Measurements from ENCODE around the gene PSEN2. TPM values are rescaled to one million over a fixed set of nuclear protein-coding genes. Genes with fewer than 3 reads are reported as not detected.

Gene PSEN2
- total and polyA plus RNA-seq, 9 of the 15 experiments (the other 6 are each of a cell fraction or from before 2014, with no cell fraction given) = 2.3 to 21.5 (median 13.7) TPM

GRCh38 chr1:226940029-226940805, 69.8 kb downstream of the PSEN2 start, which contains the start of gene COQ8A (continued):
- TF ChIP-seq CHD7 (IDR thresholded peaks at IDR 0.05; ENCODE audit: low read depth, low read length) (no peak), CTCF (IDR thresholded peaks at IDR 0.05 in 2 of 3, conservative IDR thresholded peaks at IDR 0.05 in 1 of 3; ENCODE audit: insufficient read depth in 2 of 3, low read depth in 1 of 3, low read length in 3 of 3) (no peak), PRPF4 (IDR thresholded peaks at IDR 0.05; ENCODE audit: insufficient read depth, low read depth, low read length, poor library complexity, severe bottlenecking) (peak; percentile 1), SMARCC2 (IDR thresholded peaks at IDR 0.05; ENCODE audit: low read depth) (0 out of 2 replicates have a peak, but pooled peaks have one; percentile 31), ZBTB43 (CRISPR knock-in tag; IDR thresholded peaks at IDR 0.05) (peak; percentile 15), ZBTB1 (CRISPR knock-in tag; IDR thresholded peaks at IDR 0.05; ENCODE audit: borderline replicate concordance, low read depth) (peak; percentile 58), HDAC8 (tag; IDR thresholded peaks at IDR 0.05) (0 out of 2 replicates have a peak, but pooled peaks have one; percentile 26), RB1 (IDR thresholded peaks at IDR 0.05; ENCODE audit: low read depth) (peak; percentile 96), PTRF (tag; IDR thresholded peaks at IDR 0.05) (no peak), SRSF1 (IDR thresholded peaks at IDR 0.05; ENCODE audit: low read depth, low read length) (no peak), MTF1 (CRISPR knock-in tag; IDR thresholded peaks at IDR 0.05; ENCODE audit: borderline replicate concordance) (0 out of 2 replicates have a peak, but pooled peaks have one; percentile 22), MCM7 (IDR thresholded peaks at IDR 0.05) (no peak)
